SJCRH30 (cell line): Measurements from ENCODE around the gene TAMM41. TPM values are rescaled to one million over a fixed set of nuclear protein-coding genes. Genes with fewer than 3 reads are reported as not detected.
A peak's percentile ranks its signal among the peaks of the same experiment; 100 is the strongest.
"Not testable (repeated sequence)": the region's sequence is repeated elsewhere in the genome, so short reads cannot be mapped to it uniquely, and the experiment has no call there.

Source experiments
- DNase-seq, 2 experiments: peaks; one replicate each; pipeline ENCODE4 v3.0.0-alpha.2; 2015 to 2020
- H3K27ac ChIP-seq: fragments of 250-450 bp; sonication (Bioruptor Pico); 2 replicates; pipeline ENCODE4 v1.5.1; 2020; ENCODE audit warnings: mild to moderate bottlenecking, moderate library complexity
- H3K27me3 ChIP-seq: fragments of 250-450 bp; sonication (Bioruptor Pico); 2 replicates; pipeline ENCODE4 v1.5.1; 2020; ENCODE audit warnings: mild to moderate bottlenecking, moderate library complexity
- H3K36me3 ChIP-seq: fragments of 250-450 bp; sonication (Bioruptor Pico); 2 replicates; pipeline ENCODE4 v1.5.1; 2020; ENCODE audit warnings: mild to moderate bottlenecking, moderate library complexity
- H3K4me1 ChIP-seq: fragments of 250-450 bp; sonication (Bioruptor Pico); 2 replicates; pipeline ENCODE4 v1.5.1; 2020; ENCODE audit warnings: mild to moderate bottlenecking, moderate library complexity
- H3K4me3 ChIP-seq: fragments of 250-450 bp; sonication (Bioruptor Pico); 2 replicates; pipeline ENCODE4 v1.5.1; 2020; ENCODE audit warnings: mild to moderate bottlenecking, moderate library complexity
- H3K9me3 ChIP-seq: fragments of 250-450 bp; sonication (Bioruptor Pico); replicated peaks from 2 replicates; pipeline ENCODE4 v1.5.1; 2020; ENCODE audit warnings: mild to moderate bottlenecking, moderate library complexity
- total RNA-seq: library from RNA; depleted of rRNA; stranded (reverse); fragments of >200 nt; shearing (Covaris generic); gene quantifications from 2 replicates; pipeline ENCODE4 v1.2.3, GENCODE V29; 2014

The TAMM41 gene
- total RNA-seq, 1 experiment from 2014 or later: 16.2 TPM

DNA sequence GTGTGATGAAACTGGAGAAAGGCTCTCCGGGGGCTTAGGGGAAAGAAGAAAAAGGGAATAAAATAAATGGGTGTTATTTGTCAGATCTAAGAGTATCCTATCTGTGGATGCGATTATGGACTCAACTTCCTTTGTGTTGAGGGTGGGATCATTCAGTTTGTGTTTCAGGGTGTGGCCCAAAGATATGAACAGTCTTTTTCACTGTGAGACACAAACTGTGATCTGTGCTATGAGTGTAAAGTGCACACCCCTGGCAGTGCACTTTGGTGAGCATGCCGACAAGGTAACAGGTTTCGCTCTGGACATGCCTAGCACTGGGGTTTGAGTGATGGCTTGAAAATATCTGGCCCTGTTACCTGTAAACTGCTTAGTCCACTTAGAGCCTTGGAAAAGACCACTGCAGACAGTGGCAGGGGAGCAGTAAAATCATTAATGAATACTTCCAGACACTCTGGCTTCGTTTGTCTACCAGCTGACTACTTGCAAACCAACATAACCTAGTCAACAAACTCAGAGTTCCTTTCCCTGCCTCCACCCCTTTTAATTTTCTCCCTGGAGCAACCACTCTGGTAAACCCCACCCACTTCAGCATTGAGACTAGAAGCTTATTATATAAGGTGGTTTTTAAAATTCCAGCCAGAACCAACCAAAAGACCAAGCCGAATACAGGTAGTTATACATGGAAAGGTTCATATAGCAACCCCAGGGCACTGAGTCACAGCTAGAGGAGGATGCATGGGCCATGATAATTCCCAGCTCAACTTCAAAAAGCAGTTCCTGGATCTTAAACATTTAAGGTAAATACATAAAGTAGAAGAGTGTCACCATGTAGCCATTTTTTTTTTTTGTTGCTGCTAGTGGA is 55.1 kb downstream of the TAMM41 start:
- no peak overlapping the region for H3K4me3 ChIP-seq
- no peaks in the 10 kb centered on the region for H3K27me3 ChIP-seq
- peaks cover 27% of the 10 kb centered on the region for H3K36me3 ChIP-seq
- H3K27ac ChIP-seq: no peak overlapping the region
- DNase-seq: no peak
- no peaks in the 10 kb centered on the region for H3K4me1 ChIP-seq
- no peaks in the 10 kb centered on the region for H3K9me3 ChIP-seq

DNA sequence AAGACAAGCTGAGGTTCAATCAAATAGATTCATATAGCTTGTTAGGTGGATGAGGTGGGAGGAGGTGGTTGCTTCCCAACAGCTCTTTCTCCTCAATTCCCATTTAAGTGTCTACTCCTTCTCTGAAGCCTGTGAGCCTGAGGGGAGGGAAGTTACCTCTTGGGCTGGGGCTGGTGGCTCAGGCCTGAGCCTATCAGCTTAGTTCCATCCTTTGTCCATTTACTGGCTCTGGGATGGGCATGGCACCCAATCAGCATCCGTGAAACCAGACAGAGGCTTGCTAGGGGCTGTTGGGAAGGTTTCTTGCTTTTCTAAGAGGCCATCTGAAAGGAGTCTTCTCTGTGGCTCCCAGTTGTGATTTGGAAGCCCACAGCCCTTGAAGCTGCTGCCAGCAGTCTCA is 57.3 kb downstream of the TAMM41 start:
- no peak for DNase-seq
- Histone ChIP-seq H3K4me3 (no peak overlapping the region), H3K4me1 (no peaks in the 10 kb centered on the region), H3K27me3 (no peaks in the 10 kb centered on the region), H3K36me3 (peaks cover 21% of the 10 kb centered on the region), H3K9me3 (no peaks in the 10 kb centered on the region), H3K27ac (no peak overlapping the region)

DNA sequence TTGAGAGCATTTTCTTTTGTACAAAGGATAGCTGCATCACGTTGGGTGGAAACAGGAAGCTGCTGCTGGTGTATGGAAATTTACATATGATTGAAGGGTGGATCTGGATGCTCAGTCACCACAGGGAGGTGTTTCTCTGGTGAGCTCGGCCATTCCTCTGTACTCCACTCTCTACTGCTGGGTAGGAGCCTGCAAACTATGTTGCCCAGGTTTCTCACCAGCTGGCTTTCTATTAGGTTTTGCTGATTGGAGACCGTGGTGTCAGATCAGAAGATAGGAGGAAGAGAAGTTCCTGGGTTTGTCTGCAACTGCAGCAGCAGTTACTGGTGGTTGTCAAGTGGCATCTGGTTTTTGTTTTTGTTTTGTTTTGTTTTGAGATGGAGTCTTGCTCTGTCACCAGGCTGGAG is 61.7 kb downstream of the TAMM41 start:
- peaks cover 21% of the 10 kb centered on the region for H3K36me3 ChIP-seq
- no peak overlapping the region for H3K4me3 ChIP-seq
- H3K9me3 ChIP-seq: no peaks in the 10 kb centered on the region
- no peaks in the 10 kb centered on the region for H3K4me1 ChIP-seq
- no peak overlapping the region for H3K27ac ChIP-seq
- no peaks in the 10 kb centered on the region for H3K27me3 ChIP-seq
- no peak for DNase-seq

DNA sequence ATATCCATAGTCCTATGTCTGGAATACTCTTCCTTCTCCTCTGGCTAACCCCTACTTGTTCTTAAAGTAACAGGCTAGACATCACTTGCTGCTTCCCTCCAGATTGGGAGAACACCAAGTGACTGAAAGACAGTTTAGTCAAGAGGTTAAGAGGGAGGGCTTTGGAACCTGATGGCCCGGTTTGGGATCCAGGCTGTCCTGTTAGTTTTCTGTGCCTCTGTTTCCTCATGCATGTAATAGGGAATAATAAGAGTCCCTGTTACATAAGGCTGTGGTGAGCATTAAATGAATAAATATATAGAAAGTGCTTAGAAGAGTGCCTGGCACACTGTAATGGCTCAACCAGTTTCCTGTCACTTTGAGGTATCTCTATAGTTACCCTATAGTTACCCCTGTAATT is 66.3 kb downstream of the TAMM41 start:
- no peak overlapping the region for H3K4me3 ChIP-seq
- H3K9me3 ChIP-seq: no peaks in the 10 kb centered on the region
- no peak overlapping the region for H3K27ac ChIP-seq
- no peaks in the 10 kb centered on the region for H3K36me3 ChIP-seq
- H3K27me3 ChIP-seq: no peaks in the 10 kb centered on the region
- no peaks in the 10 kb centered on the region for H3K4me1 ChIP-seq
- no peak for DNase-seq

DNA sequence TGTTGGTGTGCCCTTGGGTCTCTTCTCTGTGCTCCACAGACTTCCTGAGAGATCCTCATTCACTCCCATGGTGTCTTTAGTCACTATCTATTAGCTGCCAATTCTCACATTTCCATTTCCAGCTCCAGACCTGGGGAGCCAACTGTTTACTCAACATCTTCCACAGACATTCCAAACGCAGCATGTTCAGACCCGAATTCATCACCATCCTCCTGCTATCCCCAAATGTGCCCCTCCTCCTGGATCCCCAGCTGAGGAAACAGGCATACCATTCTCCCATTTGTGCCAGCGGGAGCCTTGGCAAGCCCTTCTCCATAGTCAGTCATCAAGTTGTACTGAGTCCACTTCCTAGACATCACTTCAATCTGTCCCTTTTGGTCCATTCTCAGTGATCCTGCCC is 67.1 kb downstream of the TAMM41 start:
- no peaks in the 10 kb centered on the region for H3K27me3 ChIP-seq
- no peak overlapping the region for H3K4me3 ChIP-seq
- H3K9me3 ChIP-seq: no peaks in the 10 kb centered on the region
- no peak for DNase-seq
- H3K27ac ChIP-seq: no peak overlapping the region
- no peaks in the 10 kb centered on the region for H3K36me3 ChIP-seq
- no peaks in the 10 kb centered on the region for H3K4me1 ChIP-seq

DNA sequence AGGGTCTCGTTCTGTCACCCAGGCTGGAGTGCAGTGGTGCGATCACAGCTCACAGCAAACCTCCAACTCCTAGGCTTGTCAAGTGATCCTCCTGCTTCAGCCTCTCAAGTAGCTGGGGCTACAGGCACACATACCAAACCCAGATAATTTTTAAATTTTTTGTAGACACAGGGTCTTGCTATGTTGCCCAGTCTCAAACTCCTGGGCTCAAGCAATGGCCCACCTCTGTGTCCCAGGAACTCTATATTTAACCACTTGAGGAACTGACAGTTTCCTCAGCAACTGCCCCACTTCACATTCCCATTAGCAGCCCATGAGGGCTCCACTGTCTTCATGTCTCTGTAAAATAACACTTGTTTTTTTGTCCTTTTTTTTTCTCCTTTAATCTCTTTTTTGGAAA is 68.4 kb downstream of the TAMM41 start:
- Histone ChIP-seq H3K36me3 (no peaks in the 10 kb centered on the region), H3K27me3 (no peaks in the 10 kb centered on the region)
- no peak for DNase-seq

DNA sequence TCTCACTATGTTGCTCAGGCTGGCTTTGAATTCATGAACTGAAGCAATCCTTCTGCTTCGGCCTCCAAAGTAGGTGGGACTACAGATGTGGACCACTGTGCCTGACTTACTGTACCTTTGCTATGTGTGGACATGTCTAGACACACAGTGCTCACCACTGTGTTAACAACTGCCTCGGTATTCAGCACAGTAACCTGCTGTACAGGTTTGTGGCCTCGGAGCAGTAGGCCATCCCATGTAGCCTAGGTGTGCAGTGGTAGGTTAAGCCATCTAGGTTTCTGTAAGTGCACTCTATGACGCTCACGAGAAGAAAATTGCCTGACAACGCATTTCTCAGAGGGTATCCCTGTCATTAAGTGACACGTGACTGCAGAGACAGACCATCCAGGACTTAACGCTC is 70.3 kb downstream of the TAMM41 start:
- no peak overlapping the region for H3K4me3 ChIP-seq
- H3K27me3 ChIP-seq: no peaks in the 10 kb centered on the region
- H3K9me3 ChIP-seq: no peaks in the 10 kb centered on the region
- H3K4me1 ChIP-seq: no peaks in the 10 kb centered on the region
- H3K36me3 ChIP-seq: no peaks in the 10 kb centered on the region
- no peak for DNase-seq
- H3K27ac ChIP-seq: no peak overlapping the region

More for the DNA sequence above, 68.4 kb downstream of the TAMM41 start:
- Histone ChIP-seq H3K4me1 (no peaks in the 10 kb centered on the region), H3K4me3 (no peak overlapping the region), H3K9me3 (no peaks in the 10 kb centered on the region), H3K27ac (no peak overlapping the region)

DNA sequence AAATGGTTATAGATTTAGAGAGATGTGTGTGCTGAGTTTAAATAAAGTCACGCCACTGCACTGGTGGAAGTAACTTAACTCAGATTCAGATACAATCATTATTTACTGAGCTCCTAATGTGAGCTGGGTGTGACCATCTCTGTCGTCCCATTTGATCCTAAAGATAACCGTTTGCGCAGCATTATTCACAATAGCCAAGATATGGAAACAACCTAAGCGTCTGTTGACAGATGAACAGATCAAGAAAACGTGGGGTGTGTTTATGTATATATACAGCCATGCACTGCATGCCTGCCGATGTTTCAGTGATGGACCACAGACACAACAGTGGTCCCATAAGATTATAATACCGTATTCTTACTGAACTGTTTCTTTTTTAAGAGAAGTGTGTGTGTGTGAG is 71.2 kb downstream of the TAMM41 start:
- DNase-seq: no peak
- Histone ChIP-seq H3K36me3 (no peaks in the 10 kb centered on the region), H3K4me3 (no peak overlapping the region), H3K27ac (no peak overlapping the region), H3K4me1 (no peaks in the 10 kb centered on the region), H3K27me3 (no peaks in the 10 kb centered on the region), H3K9me3 (no peaks in the 10 kb centered on the region)

DNA sequence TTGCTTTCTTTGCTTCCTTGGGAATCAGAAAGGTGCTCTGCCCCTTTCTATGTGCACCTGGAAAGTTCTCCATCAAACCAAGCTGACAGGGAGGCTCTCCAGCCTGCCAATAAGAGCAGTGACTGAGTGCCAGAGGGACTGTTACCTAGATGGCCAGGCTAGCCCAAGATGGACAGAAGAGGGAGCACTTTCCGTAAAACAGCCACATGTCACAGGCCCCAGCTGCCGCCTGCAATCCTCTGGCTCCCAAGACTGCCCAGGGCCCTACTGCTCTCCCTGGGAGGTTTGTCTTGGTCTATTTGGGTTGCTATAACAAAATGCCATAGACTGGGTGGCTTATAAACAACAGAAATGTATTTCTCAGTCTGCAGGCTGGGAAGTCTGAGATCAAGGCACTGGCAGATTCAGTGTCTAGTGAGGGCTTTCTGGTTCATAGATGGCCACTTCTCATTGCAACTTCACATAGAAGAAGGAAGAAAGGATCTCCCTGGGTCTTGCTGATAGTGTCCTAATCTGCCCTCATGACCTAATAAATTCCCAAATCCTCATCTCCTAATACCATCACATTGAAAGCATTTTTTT is 72.3 kb downstream of the TAMM41 start:
- H3K27me3 ChIP-seq: no peaks in the 10 kb centered on the region
- H3K9me3 ChIP-seq: no peaks in the 10 kb centered on the region
- no peaks in the 10 kb centered on the region for H3K4me1 ChIP-seq
- peak; percentile 63 to 79 for DNase-seq
- no peak overlapping the region for H3K27ac ChIP-seq
- no peak overlapping the region for H3K4me3 ChIP-seq
- H3K36me3 ChIP-seq: no peaks in the 10 kb centered on the region

DNA sequence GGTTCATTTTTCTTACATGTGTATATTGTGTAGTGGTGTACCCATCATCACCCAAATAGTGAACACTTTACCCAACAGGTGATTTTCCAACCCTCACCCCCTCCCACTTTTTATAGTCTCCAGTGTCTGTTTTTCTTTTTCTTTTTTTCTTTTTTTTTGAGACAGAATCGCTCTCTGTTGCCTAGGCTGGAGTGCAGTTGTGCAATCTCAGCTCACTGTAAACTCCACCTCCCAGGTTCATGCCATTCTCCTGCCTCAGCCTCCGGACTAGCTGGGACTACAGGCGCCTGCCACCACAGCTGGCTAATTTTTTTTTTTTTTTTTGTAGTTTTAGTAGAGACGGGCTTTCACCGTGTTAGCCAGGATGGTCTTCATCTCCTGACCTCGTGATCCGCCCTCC is 74.8 kb downstream of the TAMM41 start:
- not testable (repeated sequence) for H3K27me3 ChIP-seq, H3K36me3 ChIP-seq, H3K4me1 ChIP-seq, DNase-seq, H3K27ac ChIP-seq, H3K4me3 ChIP-seq, H3K9me3 ChIP-seq

DNA sequence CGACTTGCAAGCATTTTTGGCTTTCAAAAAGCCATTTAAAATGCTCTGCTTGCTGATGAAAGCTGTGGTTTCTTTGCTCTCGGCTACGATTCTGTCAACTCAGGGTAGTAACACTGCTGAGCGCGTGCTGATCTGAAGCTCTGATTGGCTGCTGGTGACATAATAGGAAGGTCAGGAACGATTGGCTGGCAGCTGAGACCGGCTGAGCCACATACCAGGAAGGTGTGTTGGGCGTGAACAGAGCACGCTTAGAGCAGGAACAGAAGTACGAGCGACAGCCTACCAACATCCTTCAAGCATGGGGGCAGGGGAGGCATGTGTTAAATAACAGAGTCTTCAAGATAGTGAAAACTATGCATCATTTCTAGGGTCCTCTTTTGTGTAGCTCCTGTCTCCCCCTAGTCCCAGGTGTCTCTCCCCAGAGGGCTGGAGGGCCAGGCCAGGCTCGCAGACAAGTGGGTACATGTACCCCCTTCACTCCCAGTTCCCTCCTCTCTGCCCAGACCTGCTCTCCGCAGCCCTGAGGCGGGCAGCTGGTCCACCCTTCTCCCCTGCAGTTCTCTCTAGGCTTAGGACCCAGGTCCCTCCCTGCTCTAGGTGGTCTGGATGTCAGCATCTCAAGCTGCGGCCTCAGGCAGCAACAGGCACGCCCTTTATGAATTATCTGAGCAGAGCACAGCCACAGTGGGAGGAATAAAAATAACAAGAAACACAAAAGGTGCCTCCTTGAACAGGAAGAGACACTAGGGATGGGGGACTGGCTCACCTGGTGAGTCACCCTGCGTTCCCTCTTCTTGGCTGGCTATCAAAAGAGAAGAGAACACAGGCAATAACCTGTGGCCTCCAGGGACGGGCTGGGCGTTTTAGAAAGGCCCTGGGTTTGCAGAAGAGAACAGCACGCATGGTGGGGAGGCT is 76.0 kb downstream of the TAMM41 start:
- H3K27me3 ChIP-seq: no peaks in the 10 kb centered on the region
- no peaks in the 10 kb centered on the region for H3K9me3 ChIP-seq
- no peaks in the 10 kb centered on the region for H3K36me3 ChIP-seq
- H3K4me3 ChIP-seq: peak overlapping the region; percentile 16
- no peaks in the 10 kb centered on the region for H3K4me1 ChIP-seq
- DNase-seq: peak; percentile 65 to 76
- H3K27ac ChIP-seq: no peak overlapping the region

DNA sequence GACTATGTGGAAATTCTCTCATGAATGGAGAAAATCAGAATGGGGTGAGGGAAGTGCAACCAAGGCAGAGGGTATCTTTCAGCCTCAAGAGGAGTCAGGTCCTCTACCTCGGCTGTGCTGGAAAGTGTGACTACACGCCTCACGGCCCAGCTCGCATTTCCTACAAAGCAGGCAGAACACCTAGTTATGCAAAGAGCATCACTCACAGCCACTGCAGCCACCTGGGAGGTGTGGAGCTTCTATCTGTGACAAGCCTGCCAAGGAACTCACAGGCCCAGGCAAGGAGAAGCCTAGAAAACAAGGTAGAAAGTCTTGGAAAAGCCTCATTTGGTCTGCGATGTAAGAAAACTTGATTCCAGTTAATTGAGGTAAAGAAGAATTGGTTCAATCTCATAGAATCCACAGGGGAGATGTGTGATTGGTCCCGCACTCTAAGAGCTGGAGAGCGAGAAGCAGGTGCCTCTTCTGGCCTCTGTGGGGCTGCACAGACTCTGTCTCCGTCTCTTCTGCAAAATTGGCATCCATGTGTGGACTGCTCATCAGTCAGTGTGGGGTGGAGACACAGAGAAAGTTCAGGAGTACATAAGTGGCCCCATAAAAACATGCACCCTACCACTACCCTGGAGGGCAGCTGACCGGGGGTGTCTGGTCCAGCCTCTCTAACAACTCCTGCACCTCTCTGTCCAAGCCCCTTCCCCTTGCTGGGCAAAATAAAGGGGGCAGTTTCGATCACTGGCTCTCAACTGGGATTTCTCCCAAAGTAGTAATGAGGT is 76.8 kb downstream of the TAMM41 start:
- no peaks in the 10 kb centered on the region for H3K36me3 ChIP-seq
- H3K27me3 ChIP-seq: no peaks in the 10 kb centered on the region
- no peaks in the 10 kb centered on the region for H3K9me3 ChIP-seq
- 0 out of 2 replicates have a peak, but pooled peaks cover 3% of the 10 kb centered on the region for H3K4me1 ChIP-seq
- H3K27ac ChIP-seq: no peak overlapping the region
- no peak for DNase-seq
- peak overlapping the region; percentile 16 for H3K4me3 ChIP-seq

DNA sequence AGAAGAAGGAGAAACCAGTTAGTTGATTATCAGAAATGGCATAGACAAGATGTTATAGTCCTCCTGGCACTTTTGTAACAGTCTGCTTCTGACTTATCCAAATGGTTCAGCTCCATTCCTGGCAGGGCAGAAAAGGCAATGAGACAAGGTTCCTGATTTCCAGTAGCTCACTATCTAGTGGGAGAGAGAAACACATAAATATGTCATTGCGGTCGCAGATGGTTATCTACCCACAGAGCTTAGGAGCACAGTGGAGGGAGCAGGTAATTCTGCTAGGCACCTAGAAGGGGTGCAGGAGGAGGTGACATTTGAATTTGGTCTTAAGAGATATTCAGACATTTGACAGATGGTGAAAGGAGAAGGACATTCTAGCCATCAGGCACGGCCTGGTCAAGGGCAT is 78.1 kb downstream of the TAMM41 start:
- Histone ChIP-seq H3K27ac (no peak overlapping the region), H3K4me1 (0 out of 2 replicates have a peak, but pooled peaks cover 4% of the 10 kb centered on the region), H3K9me3 (no peaks in the 10 kb centered on the region), H3K27me3 (no peaks in the 10 kb centered on the region), H3K36me3 (no peaks in the 10 kb centered on the region), H3K4me3 (no peak overlapping the region)
- DNase-seq: no peak

DNA sequence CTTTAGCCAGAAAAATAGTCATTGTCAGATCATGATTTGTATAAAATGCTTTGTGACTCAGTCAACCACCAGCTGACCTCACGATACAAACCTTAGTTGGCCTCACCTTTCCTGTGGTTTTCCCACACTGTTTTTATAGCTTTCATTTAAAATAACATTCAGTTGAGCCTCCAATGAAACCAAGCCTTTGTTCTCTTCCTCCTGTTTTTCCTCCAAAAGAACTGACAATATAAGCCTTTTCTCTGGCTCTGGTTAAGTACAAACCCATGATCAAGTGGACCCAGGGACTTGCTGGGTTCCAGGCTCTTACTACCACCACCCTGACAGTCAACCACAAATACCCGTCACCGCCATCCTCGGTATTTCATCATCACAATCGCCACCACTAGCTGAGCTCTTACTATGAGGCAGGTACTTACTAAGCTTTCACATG is 81.7 kb downstream of the TAMM41 start:
- Histone ChIP-seq H3K4me3 (no peak overlapping the region), H3K9me3 (no peaks in the 10 kb centered on the region), H3K36me3 (no peaks in the 10 kb centered on the region), H3K27ac (no peak overlapping the region), H3K27me3 (0 out of 2 replicates have a peak, but pooled peaks cover 4% of the 10 kb centered on the region), H3K4me1 (0 out of 2 replicates have a peak, but pooled peaks cover 4% of the 10 kb centered on the region)
- DNase-seq: no peak
